Gastroesophageal sphincter (tissue), 3 donors: ENCODE measurements around the gene LMBRD1.

ENCODE experiments used
- POLR2A ChIP-seq, 2 donors: fragments of 450-650 bp; IDR thresholded peaks; one replicate each; pipeline ENCODE4 v1.6.1; 2017; ENCODE audit warnings: antibody characterized with exemption in 2 of 2, mild to moderate bottlenecking in 2 of 2, moderate library complexity in 1 of 2
- POLR2AphosphoS5 ChIP-seq: sonication (generic); formaldehyde crosslinking; IDR thresholded peaks from one replicate; pipeline ENCODE4 v1.6.1; 2017; ENCODE audit warnings: antibody characterized with exemption
- TF ChIP-seq, protein P1 (sequence below), 4 experiments: fragments of 200-600 bp in 2 of 4; fragments of 450-650 bp in 2 of 4; sonication (generic) in 1 of 4; IDR thresholded peaks; one replicate each; pipeline ENCODE4 v1.5.1; 2017 to 2019; ENCODE audit warnings: antibody characterized with exemption in 4 of 4, mild to moderate bottlenecking in 2 of 4, moderate library complexity in 2 of 4

DNA sequence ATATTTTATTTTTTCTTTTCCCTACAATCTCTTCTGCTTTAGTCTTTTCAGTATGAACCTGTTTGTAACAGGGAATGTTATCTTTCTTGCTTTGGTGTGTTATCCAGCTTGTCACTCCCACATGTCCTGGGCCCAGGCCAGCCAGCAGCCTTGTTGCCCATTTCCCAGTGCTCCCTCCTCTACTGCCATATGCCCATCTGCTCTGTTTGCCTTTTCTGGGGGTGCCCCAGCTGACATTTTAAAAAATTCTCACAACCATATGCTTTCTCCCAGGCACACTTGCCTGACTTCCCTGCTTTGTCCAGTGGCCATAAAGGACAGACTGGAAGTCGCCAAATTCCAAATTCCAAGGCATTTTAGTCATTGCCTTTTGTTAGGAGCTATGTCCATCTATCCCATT is 23.6 kb upstream of the LMBRD1 start:
- TF ChIP-seq POLR2A (IDR thresholded peaks at IDR 0.05), result no peak
- TF ChIP-seq, protein P1, sequence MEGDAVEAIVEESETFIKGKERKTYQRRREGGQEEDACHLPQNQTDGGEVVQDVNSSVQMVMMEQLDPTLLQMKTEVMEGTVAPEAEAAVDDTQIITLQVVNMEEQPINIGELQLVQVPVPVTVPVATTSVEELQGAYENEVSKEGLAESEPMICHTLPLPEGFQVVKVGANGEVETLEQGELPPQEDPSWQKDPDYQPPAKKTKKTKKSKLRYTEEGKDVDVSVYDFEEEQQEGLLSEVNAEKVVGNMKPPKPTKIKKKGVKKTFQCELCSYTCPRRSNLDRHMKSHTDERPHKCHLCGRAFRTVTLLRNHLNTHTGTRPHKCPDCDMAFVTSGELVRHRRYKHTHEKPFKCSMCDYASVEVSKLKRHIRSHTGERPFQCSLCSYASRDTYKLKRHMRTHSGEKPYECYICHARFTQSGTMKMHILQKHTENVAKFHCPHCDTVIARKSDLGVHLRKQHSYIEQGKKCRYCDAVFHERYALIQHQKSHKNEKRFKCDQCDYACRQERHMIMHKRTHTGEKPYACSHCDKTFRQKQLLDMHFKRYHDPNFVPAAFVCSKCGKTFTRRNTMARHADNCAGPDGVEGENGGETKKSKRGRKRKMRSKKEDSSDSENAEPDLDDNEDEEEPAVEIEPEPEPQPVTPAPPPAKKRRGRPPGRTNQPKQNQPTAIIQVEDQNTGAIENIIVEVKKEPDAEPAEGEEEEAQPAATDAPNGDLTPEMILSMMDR (IDR thresholded peaks at IDR 0.05), result no peak
- TF ChIP-seq POLR2AphosphoS5, result no peak
